ENCODE data around the gene ETNPPL.

The ETNPPL gene

DNA sequence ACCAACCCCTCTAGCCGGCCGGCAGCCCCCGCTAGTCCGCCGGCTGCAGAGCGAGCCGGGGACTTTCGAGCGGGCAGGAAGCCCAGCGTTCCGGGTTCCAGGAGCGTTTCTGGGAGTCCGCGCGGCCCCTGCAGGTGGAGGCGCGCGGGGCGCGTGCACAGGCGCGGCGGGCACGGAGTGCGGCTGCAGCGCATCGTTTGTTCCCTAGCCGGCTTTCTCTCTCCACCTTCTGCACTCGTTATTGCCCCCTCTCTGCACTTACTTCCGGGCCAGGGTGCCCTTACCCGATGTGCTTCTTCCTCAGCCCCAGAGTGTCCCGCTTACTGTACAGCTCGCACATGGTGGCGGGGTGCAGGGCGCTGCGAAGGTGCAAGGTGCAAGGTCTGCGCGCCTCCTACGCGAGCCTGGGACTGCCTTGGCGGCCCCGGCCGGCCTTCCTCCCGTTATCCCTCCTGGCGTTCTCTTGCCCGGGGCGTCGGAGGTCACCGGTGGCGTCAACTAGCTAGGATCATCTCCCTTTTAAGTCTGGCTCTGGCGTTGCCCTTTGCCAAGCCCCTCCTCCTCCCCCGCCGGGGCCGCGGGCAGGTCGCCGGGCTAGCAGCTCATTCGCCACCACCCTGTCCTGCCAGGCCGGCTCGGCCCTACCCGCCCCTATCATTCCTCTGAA, at the start of gene ETNPPL:
Gene ETNPPL (minus strand): TSS at position 495 of the 667 bp plus-strand sequence. CDS start 155 bp downstream, at position 340.
- in situ Hi-C loops (cut with MboI; ENCODE audit: low sequenced_read_pairs), result no loop called here

DNA sequence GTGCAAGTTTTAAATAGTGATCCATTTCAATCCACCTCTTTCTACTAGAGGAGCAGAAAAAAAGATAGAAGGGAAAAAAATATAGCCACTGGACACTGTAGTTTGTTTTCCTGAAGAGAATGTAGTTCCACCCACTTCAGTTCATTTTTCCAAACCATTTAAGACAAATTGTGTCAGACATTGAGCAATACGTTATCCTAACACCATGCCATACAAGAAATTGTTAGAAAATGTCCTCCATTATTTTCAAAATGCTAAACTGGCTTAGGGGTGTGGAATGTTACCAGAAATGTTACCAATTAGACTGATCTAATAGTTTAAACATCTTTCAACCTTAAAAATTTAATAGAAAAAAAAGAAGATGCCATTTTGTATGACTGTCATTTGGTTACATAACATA, 48.6 kb upstream of the ETNPPL start:
- in situ Hi-C loops (cut with MboI; ENCODE audit: low sequenced_read_pairs), result no loop called here

DNA sequence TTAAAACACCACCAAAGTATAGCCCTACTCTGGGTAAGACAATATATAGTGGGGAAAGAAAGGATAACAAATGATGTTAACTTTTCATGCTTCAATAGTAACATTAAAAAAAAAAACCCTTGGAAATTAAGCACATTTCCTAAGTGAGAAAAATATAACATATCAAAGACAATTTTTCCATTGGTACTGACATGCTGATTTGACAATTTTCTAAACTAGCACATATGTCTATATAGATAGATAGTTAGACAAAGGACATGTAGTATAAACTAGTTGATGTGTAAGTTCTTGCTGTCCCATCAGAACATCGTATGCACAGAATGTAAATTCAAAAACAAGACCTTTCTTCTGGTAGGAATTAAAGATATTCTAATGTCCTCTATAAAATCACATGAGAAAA, 47.2 kb upstream of the ETNPPL start:
- in situ Hi-C loops (cut with MboI; ENCODE audit: low sequenced_read_pairs), result no loop called here

DNA sequence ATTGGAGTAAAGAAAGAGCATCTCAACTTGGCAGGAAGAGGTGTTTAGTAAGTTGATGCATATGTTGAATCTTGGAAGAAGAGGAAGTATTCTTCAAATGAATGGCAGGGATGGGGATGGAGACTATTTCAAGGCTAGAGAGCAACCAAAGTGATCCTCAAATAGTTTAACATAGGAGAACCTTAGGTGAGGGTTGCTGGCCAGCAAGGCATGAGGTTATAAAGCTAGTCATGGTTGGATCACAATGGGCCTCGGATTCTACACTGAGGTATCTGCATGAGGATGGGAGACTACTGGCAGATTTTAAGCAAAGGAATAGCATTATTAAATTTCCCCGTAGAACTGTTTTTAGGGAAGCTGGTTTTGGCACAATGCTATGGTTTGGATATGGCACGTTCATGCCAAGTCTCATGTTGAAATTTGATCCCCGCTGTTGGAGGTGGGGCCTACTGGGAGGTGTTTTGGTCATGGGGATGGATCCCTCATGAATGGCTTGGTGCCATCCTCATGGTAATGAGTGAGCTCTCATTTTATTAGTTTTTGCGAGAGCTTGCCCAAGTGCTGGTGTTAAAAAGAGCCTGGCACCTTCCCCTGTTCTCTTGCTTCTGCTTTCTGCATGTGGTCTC, 41.9 kb upstream of the ETNPPL start:
- in situ Hi-C loops (cut with MboI; ENCODE audit: low sequenced_read_pairs), result no loop called here

DNA sequence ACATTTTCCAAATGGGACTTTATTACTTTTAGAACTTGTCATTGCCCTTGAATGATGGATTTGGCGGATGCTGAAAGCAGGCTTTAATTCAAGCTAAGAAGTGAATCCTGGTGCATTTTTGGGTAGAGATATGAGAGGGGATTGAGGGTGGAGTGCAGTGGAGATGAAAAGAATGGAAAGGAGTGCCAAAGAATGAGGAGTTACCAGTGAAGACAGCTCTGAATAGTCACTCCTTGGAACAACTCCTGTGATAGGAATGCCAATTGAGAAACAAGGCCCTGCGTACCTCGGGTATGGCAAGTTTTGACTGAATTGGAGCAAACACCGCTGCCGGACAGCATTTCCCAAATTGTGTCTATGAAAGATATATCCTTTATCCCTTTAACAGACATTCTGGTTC, 36.5 kb upstream of the ETNPPL start:
- in situ Hi-C loops (cut with MboI; ENCODE audit: low sequenced_read_pairs), result no loop called here

DNA sequence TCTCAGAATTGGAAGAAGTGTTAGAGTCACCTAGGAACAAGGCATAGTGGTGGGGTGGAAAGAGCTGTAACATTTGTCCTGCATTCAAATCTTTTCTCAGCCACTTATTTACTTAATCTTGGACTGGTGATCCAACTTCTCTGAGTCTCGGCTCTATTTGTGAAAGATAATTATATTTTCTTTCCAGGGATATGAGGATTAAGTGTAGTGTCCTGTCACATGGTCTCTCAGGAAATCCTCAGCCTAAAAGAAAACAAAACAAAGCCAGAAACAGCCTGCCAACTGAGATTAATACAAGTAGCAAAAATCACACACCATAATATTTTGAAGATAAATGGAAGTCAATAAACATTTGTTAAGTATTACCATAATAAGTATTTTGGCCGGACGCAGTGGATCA, 33.3 kb upstream of the ETNPPL start:
- in situ Hi-C loops (cut with MboI; ENCODE audit: low sequenced_read_pairs), result no loop called here

DNA sequence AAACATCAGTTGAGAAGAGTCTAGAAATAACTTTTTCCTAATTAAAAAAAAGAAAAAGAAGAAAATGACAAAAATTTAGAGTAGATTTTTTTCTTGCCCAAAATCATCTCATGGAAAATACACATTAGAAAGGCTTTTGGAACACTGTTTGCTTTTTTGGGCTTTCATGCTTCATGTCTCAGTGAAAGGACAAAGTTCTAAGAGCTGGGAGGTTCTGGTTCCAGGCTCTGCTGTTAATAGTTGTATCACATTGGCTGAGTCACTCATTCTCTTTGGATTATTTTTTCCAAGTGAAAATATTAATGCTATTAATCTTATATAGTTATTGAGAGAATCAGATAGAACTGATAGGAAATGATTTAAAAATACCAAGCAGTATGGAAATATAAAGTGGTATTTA, 32.9 kb upstream of the ETNPPL start:
- in situ Hi-C loops (cut with MboI; ENCODE audit: low sequenced_read_pairs), result no loop called here

DNA sequence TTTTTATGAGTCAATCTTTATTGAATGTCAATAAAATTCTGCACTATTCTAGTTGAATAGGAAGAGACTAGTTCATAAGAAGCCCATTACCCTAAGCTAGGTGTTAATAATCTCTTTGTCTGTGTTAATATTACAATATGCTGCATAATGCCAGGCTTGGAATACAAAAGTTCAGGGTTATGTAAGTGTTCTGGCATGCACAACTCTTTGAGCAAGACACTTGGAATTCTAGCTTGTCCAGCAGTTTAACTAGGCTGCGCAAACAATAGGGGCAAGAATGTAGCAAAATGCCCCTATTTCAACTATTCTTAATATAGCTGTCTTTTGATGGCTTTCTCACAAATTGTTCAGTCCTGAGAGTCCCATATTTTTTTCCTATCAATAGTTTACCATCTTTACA, 31.3 kb upstream of the ETNPPL start:
- in situ Hi-C loops (cut with MboI; ENCODE audit: low sequenced_read_pairs), result no loop called here

DNA sequence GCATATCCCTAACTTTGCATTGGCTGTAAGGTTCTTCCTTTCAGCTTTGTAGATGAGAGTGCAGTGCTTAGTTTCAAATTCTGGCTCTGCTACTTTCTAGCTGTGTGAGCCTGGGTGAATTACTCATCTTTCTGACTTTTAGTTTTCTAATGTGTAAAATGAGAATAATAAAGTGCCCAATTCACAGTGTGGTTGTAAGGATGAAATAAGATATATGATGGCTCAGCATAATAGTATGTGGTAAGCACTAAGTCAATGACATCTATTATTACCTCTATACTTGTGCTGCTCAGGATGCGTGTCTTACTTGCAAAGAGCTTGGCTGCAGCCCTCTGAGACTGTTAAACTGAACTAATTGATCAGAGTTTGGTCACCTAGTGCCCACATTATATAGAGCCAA, 30.6 kb upstream of the ETNPPL start:
- in situ Hi-C loops (cut with MboI; ENCODE audit: low sequenced_read_pairs), result no loop called here

DNA sequence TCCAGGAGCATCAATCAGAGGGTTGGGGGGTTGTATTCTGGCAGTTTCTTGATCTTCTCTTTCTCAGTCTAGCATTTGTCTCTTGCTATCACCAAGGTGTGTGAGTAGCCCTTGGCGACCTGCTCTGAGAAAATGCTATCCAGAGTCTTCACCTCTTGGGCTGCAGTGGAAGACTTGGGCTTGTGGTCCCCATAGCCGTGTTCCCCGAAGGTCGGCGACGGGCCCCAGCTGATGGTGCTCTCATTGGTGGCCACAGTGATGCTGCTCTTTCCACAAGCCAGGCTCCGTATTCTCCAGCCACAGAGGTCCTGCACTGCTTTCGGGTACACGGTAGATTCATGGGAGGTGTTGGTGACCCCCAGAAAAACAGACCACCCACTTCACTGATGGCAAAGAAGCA, 25.9 kb upstream of the ETNPPL start:
- in situ Hi-C loops (cut with MboI; ENCODE audit: low sequenced_read_pairs), result no loop called here

DNA sequence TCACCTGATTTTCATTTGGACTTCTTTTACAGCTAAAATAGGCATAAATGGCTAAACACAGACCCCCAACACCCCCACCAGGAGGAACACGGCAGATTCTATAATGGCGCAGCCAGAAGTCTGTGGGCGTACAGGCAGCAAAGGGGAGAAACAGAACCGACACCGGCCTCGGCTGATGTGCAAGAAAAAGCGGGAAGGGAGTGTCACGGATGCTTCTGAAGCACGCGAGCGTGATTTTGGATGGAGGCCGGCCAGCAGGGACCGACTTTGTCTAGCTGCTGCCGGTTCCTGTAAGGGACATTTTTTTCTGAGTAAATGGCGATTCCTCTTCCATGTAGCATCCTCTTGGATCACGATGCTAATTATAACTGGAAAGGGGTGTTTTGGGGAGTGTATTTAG, 24.9 kb upstream of the ETNPPL start:
- in situ Hi-C loops (cut with MboI; ENCODE audit: low sequenced_read_pairs), result no loop called here

DNA sequence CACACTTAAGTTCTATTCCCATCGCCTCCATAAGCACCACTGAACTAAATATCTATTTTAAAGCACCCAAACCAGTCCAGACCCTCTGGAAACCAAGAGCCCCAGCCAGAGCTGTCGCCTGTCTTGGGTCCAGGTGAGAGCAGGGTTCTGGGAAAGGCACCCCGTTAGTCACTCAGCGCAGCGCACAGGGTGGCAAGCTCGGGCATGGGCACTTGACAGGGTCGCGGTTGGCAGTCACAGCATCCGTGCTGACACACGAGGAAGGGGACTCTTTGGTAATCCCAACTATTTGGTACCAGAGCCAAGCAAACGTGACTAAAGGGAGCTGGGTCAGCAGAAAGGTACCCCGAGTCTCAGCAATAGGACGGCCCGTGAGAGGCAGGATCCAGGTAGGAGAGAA, 24.3 kb upstream of the ETNPPL start:
- in situ Hi-C loops (cut with MboI; ENCODE audit: low sequenced_read_pairs), result no loop called here

DNA sequence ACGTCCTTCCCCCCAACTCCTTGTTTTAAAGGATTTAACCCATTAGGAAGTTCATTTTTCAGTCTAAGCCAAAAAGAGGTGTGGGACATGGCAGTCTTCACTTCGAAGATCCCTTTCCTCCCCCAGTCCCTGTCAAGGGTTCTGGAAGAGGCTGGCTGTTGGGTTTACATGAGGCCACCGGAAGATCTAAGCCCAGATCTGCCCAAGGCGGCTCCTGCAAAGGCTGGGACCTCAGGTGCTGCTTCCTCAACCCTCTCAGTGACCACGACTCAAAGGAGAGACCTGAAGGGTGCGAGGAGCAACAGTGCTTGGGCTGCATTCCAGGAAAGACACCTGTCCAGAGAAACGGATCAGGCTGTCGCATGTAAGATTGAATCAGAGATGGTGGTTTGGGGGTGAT, 23.5 kb upstream of the ETNPPL start:
- in situ Hi-C loops (cut with MboI; ENCODE audit: low sequenced_read_pairs), result no loop called here

DNA sequence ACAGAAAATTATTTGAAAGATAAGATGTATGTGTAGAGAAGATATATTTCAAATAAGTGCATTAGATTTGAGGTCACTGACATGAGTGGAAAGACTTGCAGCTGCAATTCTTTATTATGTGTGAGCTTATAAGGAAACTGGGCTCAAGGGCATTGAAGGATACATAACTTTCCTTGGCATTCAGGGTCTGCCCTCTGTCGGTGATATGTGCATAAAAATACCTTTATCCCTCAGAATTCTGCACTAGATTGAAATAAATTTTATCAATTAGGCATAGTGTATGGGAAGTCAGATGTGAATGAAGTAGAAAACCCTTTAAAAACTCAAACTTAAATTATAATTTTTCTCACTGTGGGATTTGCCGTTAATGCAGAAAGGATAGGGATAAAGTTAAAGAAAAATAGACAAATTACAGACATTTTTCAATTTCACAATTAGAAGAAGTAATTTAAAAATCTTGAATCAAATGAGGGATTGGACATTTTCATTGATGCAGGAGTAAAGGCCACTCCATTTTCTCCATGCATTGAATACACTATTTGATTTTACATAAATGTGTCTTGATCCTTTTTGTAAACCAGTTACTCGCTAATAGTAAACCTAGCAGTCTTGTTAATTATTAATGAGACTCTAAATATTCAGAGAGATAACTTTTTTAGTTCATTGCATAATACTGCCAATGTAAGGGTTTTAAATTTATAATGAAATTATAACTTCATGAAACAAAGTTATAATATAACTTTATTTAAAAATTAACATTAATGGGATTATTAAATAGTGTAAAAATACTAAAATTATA, 21.0 kb upstream of the ETNPPL start:
- in situ Hi-C loops (cut with MboI; ENCODE audit: low sequenced_read_pairs), result no loop called here

DNA sequence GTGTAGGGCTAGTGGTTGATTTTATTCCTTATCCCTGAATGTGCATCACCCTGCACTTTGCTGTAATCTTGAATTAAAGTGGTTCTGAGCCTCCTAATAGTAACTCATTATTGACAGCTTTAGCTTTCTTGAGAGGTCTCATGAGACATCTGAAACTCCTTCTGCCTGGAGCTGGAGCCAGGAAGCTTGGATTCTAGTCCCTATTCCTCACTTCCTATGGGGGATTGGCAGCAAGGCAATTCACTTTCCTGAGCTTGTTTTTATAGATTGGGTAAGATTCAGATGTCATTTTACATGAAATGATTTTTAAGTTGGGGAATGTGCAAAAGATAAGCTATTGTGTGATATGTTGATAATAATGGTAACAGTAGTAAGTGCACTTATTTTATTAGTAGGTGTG, 17.1 kb upstream of the ETNPPL start:
- in situ Hi-C loops (cut with MboI; ENCODE audit: low sequenced_read_pairs), result no loop called here

DNA sequence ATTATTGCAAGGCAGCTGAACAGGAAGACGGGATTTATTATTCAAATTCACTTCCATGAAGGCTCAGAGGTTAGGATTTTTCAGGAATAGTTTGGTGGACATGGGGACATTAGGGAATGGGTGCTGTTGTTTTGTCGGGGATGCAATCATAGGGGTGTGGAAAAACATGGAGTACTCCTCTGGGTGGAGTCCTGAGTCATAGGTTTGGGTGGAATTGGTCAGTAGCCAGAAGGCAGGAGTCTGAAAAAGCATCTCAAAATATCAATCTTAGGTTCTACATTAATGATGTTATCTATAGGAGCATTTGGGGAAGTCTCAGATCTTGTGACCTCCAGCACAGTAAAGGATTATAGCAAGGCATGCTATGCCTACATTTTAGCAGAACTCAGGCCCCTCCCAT, 14.5 kb upstream of the ETNPPL start:
- in situ Hi-C loops (cut with MboI; ENCODE audit: low sequenced_read_pairs), result no loop called here

DNA sequence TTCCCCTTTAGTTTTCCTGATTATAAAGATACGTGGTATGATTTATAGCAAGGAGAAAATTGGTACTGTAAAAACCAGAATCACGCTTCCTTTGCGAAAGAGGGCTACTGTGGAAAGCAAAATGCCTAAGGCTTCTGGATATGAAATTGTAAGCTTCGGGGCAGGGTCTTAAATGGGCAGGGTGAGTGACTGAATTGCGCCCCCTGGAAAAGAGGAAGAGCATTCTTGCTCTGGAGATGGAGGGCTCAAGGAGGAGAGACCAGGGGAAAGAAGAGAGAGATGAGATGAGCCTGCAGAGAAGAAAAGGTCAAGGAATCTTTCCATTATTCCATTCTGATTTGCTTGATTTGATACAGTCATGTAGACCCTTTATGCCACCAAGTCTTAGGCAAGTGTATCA, 13.1 kb upstream of the ETNPPL start:
- in situ Hi-C loops (cut with MboI; ENCODE audit: low sequenced_read_pairs), result no loop called here

DNA sequence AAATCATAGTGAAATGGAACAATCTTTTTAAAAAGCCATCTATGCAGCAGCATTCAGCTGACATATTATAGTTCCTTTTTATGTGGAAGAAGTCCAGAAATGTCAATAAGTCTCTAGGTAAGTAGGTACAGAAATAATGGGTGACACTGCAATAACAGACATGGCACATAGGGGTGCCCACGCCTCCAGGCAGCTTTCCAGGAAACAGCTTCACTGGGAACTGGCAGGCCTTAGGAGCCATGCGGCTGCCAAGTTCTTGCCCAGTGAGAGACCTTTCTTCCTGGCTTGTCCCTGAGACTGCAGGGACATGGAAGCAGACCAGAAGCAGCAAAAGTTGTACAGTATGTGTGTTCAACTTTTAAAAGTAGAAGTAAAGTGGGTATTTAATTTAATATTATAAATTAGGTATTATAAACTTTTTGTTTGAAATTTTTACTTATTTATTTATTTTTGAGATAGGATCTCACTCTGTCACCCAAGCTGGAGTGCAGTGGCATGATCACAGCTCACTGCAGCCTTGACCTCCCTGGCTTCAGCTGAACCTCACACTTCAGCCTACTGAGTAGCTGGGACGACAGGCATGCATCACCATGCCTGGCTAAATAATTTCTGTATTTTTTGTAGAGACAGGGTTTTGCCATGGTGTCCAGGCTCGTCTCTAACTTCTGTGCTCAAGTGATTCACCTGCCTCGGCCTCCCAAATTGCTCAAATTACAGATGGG, 12.1 kb upstream of the ETNPPL start:
- in situ Hi-C loops (cut with MboI; ENCODE audit: low sequenced_read_pairs), result no loop called here

DNA sequence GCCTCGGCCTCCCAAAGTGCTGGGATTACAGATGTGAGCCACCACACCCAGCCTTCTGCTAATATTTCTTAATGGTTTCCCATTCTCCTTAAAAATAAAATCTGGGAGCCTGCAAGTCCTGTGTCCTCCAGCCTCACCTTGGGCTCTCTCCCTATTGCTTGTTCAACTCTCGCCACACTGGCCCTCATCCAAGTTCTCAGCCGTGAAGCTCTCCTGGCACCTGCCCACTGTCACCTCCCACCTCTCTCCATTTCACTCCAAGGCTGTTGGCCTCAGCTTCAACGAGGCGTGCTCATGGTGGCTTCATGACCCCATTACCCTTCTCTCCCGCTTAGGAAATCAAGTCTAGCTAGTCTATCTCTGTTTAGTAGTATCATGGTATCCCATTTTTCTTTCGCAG, 9.5 kb upstream of the ETNPPL start:
- in situ Hi-C loops (cut with MboI; ENCODE audit: low sequenced_read_pairs), result no loop called here

DNA sequence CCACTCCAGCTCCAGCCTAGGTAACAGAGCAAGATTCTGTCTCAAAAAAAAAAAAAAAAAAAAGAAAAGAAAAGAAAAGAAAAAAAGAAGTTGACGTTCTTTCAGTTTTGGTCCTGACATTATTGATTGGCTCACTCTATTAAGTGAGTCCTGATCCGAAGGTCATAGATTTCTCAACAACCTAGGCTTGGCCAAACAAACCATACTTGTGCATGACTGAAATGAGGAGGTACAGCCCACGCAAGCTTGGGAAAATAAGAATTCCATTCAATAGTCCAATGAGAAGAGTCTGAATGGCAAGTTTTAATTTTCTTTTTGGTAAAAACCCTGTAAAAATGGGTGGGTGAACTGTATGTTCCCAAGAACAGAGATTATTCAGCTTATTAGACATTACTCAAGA, 3.2 kb upstream of the ETNPPL start:
- in situ Hi-C loops (cut with MboI; ENCODE audit: low sequenced_read_pairs), result no loop called here

DNA sequence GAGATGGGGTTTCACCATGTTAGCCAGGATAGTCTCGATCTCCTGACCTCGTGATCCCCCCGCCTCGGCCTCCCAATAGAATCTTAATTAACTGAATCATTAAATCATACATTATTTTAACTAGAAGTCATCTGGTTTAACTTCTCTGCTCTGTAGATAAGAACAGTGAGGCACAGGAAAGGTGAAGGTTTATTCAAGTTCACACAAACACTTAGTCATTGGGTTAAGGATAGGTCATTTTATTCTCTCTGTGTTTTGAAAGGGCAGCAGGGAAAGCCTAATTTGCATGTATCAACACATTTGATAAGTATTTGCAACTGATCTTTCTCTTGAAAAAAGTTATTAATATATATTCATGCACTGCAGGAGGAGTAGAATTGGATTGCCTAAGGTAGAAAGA, 1.1 kb upstream of the ETNPPL start:
- in situ Hi-C loops (cut with MboI; ENCODE audit: low sequenced_read_pairs), result no loop called here

DNA sequence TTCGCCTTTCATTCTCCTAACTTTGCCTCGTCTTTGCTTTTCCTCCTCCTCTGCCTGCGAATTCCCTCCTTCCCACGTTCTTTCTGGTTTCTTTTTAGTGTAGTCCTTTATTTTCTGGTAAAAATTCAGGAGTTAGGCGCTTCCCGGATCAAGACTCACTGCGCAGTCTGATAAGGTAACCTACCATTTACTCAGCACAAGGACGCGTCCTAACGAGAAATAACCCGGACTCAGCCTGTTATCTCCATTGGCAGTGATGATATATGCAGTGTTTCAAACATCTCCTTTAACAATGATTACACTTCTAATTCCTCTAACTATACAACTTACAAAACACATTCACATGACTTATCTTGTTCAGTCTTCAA, 357 bp upstream of the ETNPPL start:
- in situ Hi-C loops (cut with MboI; ENCODE audit: low sequenced_read_pairs), result no loop called here
